HG03520 (cell line): Measurements from ENCODE around the gene PRKG1.

Source experiments
- ATAC-seq: cut with Tn5 transposase; IDR thresholded peaks from one replicate; pipeline ENCODE4 v1.9.1; 2021; ENCODE audit warnings: mild to moderate bottlenecking, moderate library complexity; ENCODE audit not compliant: unreplicated experiment

Gene PRKG1

GRCh38 chr10:51075873-51076229 is 1.6 kb downstream of the PRKG1 start:
- ATAC-seq = no peak

DNA sequence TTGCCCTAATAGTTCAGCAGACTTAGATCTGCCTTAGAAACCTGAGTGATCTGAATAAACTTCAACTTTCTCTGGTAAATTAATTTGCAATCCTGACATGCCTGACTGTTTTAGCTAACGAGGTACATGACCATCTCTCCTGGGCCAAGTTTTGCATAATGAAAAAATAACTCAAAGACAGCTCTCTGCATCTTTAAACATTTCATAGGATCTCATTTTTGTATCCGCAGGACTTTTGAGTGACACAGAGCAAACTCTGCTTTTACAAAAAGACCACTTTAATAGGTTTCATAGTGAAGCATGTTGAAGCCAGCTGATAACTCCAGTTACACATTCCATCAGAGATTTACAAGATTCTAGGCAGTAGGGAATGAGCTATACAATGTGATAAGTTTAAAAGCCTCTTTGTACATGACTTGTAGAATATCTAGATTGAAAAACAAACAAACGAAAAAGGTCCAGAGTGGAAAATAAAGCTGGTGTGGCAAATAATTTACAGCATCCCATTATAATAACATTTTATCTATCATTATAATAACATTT is 2.1 kb downstream of the PRKG1 start:
- no peak for ATAC-seq

DNA sequence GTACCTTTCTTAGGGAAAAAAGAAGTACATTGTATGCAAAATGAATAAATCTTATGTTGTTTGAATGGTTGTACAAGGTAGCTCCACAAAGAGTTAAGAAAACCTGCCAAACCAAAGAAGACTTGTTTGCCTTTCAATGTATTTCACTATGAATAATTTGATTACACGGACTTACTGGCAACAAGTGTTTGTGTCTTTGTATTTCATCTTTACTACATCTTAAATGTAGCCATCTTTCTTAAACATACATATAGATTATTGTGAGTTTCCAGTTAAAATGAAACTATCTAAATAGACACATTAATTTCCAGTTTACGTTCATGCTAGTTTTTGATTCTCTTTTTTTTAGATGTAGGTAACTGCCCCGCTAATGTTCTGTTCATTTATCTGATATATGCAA is 2.8 kb downstream of the PRKG1 start:
- no peak for ATAC-seq

DNA sequence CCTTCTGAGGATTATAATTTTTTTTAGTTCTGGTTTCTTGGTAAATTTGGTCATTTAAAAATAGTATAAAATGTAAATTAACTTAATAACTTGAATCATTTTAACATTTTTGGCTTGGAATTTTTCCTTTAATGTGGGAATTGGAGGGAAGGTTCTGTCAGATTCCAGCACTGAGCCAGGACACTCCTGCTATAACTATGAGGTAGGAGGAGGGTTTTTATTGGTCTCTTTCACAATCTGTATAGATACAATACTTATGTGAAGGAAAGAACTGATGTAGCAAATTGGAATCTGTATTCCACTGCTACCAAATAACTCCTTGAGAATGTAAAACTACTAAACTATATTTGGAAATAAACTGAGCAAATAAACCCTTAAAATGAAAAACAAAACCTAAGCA is 3.2 kb downstream of the PRKG1 start:
- ATAC-seq = no peak

- no peak for ATAC-seq
These were observed 5.0 kb downstream of the PRKG1 start for GRCh38 chr10:51079331-51079730.

GRCh38 chr10:51079766-51080165 is 5.5 kb downstream of the PRKG1 start:
- ATAC-seq = no peak

GRCh38 chr10:51080311-51081006 is 6.2 kb downstream of the PRKG1 start:
- no peak for ATAC-seq

- no peak for ATAC-seq
These were observed 8.6 kb downstream of the PRKG1 start for GRCh38 chr10:51082857-51083256.

DNA sequence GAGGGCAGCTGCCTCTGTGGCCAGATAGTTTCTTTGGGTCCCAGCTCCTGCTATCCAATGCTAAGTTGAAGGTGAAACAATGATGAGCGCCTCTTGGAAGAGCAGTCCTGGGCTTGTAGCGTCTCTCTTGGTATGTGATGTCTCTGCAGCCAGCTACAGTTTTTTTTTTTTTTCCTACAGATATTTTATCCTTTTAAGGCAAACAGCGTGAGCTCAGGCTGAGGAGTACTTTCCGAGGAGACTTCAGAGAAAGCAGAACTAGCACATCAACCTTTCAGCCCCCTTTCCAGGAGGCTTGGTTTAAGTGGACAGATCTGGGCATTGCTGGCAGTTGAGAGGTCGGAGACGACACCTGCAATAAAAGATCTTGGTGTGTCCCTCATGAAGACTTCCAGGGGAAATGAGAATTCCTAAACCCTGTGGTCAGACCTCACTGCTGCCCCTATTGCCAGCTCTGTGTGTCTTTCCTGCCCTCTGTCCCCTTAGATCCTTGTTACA is 9.1 kb downstream of the PRKG1 start:
- ATAC-seq = no peak

- ATAC-seq = no peak
These were observed 10.9 kb downstream of the PRKG1 start for GRCh38 chr10:51085204-51085603.

- no peak for ATAC-seq
These were observed 12.4 kb downstream of the PRKG1 start for GRCh38 chr10:51086710-51087109.

DNA sequence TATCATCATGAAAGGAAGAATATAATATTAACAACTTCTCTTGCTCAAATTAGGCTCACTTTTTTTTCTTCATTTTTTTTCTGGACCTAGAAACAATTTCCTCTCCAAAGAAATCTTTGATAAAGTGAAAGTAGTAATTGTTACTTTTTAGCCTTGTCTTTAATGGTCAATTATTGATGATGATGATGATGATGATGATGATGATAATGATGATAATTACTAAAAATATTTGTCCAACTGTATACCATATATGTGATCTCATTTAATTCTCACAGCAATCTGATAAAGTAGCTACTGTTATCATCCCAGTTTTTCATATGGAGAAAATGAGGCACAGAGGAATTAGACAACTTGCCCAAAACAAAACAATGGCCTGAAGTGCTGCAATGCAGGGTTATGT is 12.8 kb downstream of the PRKG1 start:
- no peak for ATAC-seq

GRCh38 chr10:51090190-51090589 is 15.9 kb downstream of the PRKG1 start:
- no peak for ATAC-seq

DNA sequence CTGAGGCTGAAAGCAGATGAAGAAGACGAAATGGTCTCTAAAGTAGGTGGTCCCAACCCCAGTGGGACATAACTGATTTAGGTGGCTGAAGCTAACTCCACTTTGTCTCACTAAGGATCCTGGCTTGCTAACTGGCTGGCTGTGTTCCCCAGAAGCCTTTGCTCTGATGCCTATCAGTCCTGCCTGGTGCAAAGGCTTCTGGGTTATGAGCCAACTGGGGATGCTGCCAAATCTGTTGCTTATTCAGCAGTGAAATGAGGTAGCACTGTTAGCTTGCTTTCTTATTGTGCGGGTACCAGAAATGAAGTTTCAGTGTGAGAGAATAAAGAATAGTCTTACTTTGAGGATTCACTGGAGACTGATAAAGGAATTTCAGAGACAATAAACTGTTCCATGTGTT is 18.1 kb downstream of the PRKG1 start:
- no peak for ATAC-seq

DNA sequence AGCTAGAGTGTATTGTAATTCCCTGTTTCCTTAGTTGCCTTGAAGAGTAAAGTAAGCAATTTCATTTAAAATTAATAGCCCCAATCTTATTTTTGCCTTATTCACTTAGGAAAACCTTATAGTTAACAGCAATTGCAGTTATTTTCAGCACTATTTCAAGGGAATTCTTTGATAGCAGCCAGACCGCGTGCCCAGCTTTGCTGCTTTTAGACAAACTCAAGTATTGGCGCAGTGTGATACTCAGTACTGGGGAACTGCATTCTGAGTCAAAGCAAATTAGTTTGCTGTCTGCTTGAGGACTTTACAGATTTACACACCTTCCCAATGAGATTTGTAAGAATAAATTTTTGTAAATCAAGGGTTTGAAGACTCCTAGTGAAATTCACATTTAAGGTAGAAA is 21.2 kb downstream of the PRKG1 start:
- ATAC-seq = no peak

DNA sequence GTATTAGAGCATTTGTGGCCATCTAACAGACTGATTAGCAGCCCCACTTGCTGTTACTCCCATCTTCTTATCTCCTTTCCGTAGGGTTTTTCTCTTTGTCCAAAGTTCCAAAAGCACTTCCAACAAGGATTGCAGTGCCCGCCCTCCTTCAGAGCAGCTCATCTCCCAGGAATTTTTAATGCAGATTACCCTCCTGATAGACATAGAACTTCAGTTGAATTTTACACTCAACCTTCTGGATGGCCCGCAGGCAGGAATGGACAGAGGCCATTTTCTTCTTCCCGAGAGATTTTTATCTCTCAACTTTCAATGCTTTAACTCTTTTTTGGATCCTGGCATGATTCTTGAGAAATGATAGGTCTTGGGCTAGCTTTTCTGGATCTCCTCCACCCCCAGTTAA is 23.3 kb downstream of the PRKG1 start:
- ATAC-seq = no peak

DNA sequence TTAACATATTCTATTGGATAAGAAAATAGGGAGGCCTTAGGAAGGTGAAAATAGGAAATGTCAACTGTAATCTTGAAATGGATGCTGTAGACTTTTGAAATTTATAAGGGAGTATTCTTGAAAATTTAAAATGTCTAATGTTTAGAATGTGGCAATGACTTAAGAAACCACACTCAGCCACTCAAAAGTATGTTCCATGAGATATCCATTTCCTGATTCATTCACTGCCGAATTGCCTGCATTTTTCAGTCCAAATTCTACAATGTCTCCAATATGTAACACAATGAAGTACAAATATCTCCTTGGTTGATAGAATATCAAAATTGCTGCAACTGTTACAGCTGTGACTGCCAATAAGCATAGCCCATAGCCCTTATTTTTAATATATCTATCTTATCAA is 25.9 kb downstream of the PRKG1 start:
- ATAC-seq = no peak

GRCh38 chr10:51103554-51104217 is 29.4 kb downstream of the PRKG1 start:
- no peak for ATAC-seq

DNA sequence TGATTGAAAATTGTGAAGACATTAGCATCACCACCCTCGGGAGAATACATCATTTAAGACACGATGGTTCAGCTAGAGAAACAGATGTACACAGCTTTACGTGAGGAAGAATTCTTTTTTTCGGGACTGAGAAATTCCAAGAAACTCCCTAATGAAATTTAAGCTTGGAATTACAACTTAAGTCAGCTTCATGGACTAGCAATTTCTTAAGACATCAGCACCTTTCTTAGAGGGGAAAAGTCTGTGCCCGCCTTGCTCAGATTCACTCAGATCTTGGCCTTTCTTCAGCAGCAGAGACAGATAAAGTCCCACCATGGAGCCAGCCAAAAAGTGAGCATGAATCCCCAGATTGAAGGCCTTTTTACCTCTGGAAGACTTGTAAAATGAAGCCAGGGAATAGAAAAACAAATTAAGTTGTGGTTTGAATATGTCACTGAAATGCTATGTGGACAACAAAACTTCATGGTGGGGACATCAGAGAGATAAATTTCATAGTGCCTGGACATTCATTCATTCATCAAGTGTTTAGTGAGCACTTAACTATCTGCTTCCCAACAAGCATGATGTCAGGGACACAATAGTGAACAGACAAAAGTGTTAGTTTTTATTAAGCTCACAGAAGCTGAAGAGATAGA is 32.1 kb downstream of the PRKG1 start:
- ATAC-seq = no peak

DNA sequence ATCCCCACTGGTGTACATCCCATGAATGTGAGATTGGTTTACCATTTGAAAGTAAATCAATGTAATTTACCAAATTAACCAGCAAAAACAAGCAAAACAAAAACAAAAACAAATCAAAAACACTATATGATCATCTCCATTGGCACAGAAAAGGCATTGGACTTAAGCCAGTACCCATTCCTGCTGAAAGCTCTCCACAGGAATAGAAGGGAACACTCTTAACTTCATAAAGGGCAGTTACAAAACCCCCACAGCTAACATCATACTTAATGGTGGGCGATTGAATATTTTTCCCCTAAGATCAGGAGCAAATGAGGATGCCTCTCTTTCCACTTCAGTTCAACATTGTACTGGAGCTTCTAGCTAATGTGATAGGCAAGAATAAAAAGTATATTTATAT is 34.1 kb downstream of the PRKG1 start:
- no peak for ATAC-seq

- ATAC-seq = no peak
These were observed 35.7 kb downstream of the PRKG1 start for GRCh38 chr10:51109801-51110533.
